Activated naive CD8-positive, alpha-beta T cell treated with anti-CD3 and anti-CD28 coated beads, Interleukin-2, amount 10 ng/mL, durations not matched to agents 7 days and 5 days (primary cell): ENCODE results near the gene ITPRID1. TPM values are rescaled to one million over a fixed set of nuclear protein-coding genes. Genes with fewer than 3 reads are reported as not detected.

Experiments used
- ATAC-seq: fragments of 150-1000 bp; cut with Tn5 transposase; one replicate; pipeline ENCODE4 v1.10.0; 2021; ENCODE audit warnings: low read depth, moderate library complexity
- POLR2A ChIA-PET: fragments of 350-600 bp; sonication (Branson Sonifier 250); formaldehyde crosslinking; loops from one replicate; lab custom pipeline; 2021; ENCODE audit warnings: antibody characterized with exemption; lab: Charles Lee
- DNase-seq: peaks from one replicate; pipeline ENCODE4 v3.0.0; 2021
- H3K27ac Mint-ChIP-seq: one replicate; pipeline ENCODE4 v1.8.0; 2022; ENCODE audit warnings: mild to moderate bottlenecking, mixed read lengths
- H3K27me3 Mint-ChIP-seq: one replicate; pipeline ENCODE4 v1.8.0; 2022; ENCODE audit warnings: mild to moderate bottlenecking, moderate library complexity, mixed read lengths
- H3K36me3 Mint-ChIP-seq: one replicate; pipeline ENCODE4 v1.8.0; 2021; ENCODE audit warnings: mild to moderate bottlenecking, mixed read lengths
- H3K4me1 Mint-ChIP-seq: one replicate; pipeline ENCODE4 v1.8.0; 2021; ENCODE audit warnings: mixed read lengths
- H3K4me3 Mint-ChIP-seq: one replicate; pipeline ENCODE4 v1.8.0; 2022; ENCODE audit warnings: mild to moderate bottlenecking, moderate library complexity, mixed read lengths
- H3K9me3 Mint-ChIP-seq: one replicate; pipeline ENCODE4 v1.8.0; 2021; ENCODE audit warnings: mixed read lengths
- total RNA-seq, 2 experiments: library from RNA; stranded (reverse); gene quantifications; one replicate each; pipeline ENCODE4 v1.2.3, GENCODE V29; 2021

Gene ITPRID1
- total RNA-seq, 2 experiments from 2014 or later, result not detected

DNA sequence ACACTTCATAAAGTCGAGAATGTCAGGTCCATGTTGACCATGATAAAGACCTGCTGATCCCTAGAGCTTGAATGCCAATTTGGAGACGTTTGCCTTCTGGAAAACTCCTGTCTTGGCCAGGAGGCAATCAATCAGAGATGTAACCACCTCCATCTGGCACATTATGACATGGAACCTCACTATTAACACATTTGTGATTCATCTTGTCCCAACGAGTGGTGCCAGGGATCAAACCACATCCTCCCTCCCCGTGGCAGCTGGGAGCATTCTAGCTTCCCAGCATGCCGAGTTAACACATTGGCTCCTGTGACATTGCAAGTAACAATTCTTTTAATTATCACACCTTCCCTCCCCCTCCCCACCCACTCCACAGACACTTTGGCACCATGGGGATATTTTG lies 89.2 kb downstream of the ITPRID1 start:
- H3K27ac Mint-ChIP-seq, result no peak overlapping the region

DNA sequence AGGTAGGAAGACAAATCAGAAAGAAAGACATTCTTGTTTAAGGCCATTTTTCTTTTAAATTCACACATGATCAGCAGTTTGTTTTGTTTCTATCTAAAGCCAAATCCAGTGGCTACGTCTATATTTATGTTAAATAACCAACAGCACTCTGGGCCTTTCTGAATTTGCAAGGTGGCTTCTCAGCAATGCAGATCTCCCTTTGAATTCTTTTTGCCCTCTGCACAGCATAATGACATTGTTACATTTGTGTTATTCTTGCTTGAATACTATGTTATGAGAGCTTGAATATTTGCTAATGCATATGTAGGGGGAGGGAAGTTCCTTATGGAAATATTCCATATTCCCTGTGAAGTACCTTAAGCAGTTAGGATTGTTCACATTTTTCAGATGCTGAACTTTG lies 99.7 kb downstream of the ITPRID1 start:
- H3K36me3 Mint-ChIP-seq, result no peaks in the 10 kb centered on the region
- no peaks in the 10 kb centered on the region for H3K9me3 Mint-ChIP-seq
- no peaks in the 10 kb centered on the region for H3K4me1 Mint-ChIP-seq
- H3K27ac Mint-ChIP-seq, result no peak overlapping the region
- POLR2A ChIA-PET, result no interaction called here
- no peak for ATAC-seq
- no peaks in the 10 kb centered on the region for H3K27me3 Mint-ChIP-seq
- H3K4me3 Mint-ChIP-seq, result no peak overlapping the region
- no peak for DNase-seq

More for the DNA sequence above, 89.2 kb downstream of the ITPRID1 start:
- no peaks in the 10 kb centered on the region for H3K27me3 Mint-ChIP-seq
- DNase-seq (no peak), ATAC-seq (no peak)
- no peaks in the 10 kb centered on the region for H3K4me1 Mint-ChIP-seq
- no peak overlapping the region for H3K4me3 Mint-ChIP-seq
- POLR2A ChIA-PET, result no interaction called here
- H3K9me3 Mint-ChIP-seq, result no peaks in the 10 kb centered on the region
- no peaks in the 10 kb centered on the region for H3K36me3 Mint-ChIP-seq

DNA sequence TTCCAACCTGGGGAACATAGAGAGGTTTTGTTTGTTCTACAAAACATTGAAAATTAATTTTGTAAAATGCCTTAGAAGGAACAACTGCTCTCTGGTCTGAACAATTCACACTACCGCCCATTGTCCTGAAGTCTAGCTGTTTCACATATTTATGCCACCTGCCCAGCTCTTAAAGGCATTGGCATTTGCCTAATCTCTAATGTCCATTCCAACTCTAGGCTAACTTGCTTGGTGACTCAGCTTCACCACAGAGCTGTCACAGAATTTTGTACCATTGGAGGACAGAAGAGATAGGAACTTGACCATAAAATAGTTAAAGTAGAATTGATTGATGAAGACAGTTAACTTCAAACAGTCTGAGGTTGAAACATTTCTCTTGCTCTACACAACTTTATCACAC lies 119.6 kb downstream of the ITPRID1 start:
- Mint-ChIP-seq H3K4me1 (no peaks in the 10 kb centered on the region), H3K27ac (no peak overlapping the region), H3K9me3 (no peaks in the 10 kb centered on the region)

DNA sequence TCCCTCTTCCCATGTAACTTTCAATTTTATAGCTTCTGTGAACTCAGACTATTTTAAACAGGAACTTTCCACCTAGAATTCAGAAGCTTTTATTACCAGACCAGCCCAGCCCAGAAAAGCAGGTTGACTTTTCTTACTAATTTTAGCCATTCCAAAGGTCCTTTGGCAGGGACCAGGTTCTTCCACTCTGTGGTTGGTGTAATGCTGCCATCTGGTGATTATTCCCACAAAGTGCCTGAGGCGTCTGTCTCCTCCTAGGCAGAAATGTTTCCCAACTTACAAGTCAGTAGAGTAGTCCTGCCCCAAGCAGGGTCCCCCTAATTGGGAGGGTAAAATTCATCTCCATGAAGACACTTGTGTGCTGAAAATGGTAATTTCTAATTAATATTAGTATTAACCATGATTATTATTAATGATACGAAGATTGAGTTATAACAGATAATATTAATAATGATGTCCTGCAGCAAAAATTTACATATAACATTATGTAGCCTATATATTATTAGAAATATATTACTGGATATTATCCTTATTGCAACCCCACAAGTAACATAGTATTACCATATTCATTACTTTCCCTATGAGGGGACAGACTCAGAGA lies 120.1 kb downstream of the ITPRID1 start:
- ATAC-seq, result no peak

More for the DNA sequence above, 119.6 kb downstream of the ITPRID1 start:
- no peak for ATAC-seq
- POLR2A ChIA-PET, result no interaction called here
- Mint-ChIP-seq H3K27me3 (no peaks in the 10 kb centered on the region), H3K36me3 (no peaks in the 10 kb centered on the region), H3K4me3 (no peak overlapping the region)
- DNase-seq, result no peak

DNA sequence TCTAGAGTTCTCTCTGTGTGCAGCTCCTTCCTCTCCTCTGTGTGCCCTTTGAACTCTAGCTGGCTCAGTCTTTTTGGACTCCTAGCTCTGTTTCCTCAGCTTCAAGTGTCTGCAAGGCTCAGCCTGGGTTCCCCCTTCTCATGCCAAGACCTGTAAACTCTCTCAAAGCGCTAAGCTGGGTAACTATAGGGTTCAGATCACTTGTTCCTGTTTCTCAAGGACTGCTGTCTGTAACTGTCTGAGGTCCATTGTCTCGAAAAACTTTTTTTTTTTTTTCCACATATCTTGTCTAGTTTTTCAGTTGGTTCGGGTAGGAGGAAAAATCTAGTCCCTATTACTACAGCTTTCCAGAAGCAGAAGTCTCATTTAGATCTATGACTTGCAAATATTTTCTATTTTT lies 126.5 kb downstream of the ITPRID1 start:
- ATAC-seq, result no peak
- Mint-ChIP-seq H3K36me3 (no peaks in the 10 kb centered on the region), H3K27ac (no peak overlapping the region), H3K4me3 (no peak overlapping the region), H3K9me3 (no peaks in the 10 kb centered on the region), H3K4me1 (no peaks in the 10 kb centered on the region), H3K27me3 (no peaks in the 10 kb centered on the region)
- DNase-seq, result no peak
- POLR2A ChIA-PET, result no interaction called here

More for the DNA sequence above, 120.1 kb downstream of the ITPRID1 start:
- Mint-ChIP-seq H3K9me3 (no peaks in the 10 kb centered on the region), H3K36me3 (no peaks in the 10 kb centered on the region), H3K4me3 (no peak overlapping the region), H3K27ac (no peak overlapping the region), H3K27me3 (no peaks in the 10 kb centered on the region), H3K4me1 (no peaks in the 10 kb centered on the region)
- DNase-seq, result no peak
- POLR2A ChIA-PET, result no interaction called here

DNA sequence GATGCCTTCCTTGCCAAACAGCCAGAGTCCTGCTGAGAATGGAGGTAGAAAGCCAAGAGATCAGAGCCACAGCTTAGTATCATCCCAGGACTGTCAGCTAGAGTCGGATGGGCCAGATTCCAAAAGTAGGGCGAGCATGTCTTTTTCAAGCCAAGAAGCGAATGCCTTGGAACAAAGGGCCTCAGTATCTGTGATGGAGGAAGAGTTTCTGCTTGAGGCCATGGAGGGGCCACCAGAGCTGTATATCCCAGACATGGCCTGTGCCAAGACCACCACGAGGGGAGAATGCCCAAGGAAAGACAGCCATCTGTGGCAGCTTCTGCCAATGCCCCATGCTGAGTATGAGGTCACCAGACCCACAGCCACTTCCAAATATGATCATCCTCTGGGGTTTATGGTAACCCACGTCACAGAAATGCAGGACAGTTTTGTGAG lies 128.8 kb downstream of the ITPRID1 start:
- Mint-ChIP-seq H3K4me1 (no peaks in the 10 kb centered on the region), H3K4me3 (no peak overlapping the region), H3K9me3 (no peaks in the 10 kb centered on the region), H3K27me3 (no peaks in the 10 kb centered on the region), H3K36me3 (no peaks in the 10 kb centered on the region), H3K27ac (no peak overlapping the region)
- POLR2A ChIA-PET, result no interaction called here
- DNase-seq, result no peak
- no peak for ATAC-seq

DNA sequence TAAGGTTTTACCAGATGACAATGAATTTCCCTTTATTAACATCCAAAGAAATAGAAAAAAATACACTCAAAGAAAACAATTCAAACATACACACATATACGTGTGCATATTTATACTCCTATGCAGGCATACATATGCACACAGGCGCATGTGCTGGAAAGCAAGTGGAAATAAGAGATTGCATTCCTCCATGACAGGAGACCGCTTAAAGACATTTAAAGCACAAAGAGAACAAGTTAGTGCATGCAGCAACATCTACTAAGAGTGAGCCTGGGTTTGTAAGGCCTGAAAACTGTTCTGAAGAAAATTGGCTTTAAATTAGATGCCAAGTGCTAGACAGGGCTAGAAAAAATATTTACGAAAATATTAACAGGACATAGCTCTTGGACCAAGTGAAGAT lies 133.1 kb downstream of the ITPRID1 start:
- Mint-ChIP-seq H3K27ac (no peak overlapping the region), H3K27me3 (no peaks in the 10 kb centered on the region), H3K9me3 (no peaks in the 10 kb centered on the region), H3K4me1 (no peaks in the 10 kb centered on the region), H3K4me3 (no peak overlapping the region), H3K36me3 (no peaks in the 10 kb centered on the region)
- DNase-seq (no peak), ATAC-seq (no peak)
- POLR2A ChIA-PET, result no interaction called here

DNA sequence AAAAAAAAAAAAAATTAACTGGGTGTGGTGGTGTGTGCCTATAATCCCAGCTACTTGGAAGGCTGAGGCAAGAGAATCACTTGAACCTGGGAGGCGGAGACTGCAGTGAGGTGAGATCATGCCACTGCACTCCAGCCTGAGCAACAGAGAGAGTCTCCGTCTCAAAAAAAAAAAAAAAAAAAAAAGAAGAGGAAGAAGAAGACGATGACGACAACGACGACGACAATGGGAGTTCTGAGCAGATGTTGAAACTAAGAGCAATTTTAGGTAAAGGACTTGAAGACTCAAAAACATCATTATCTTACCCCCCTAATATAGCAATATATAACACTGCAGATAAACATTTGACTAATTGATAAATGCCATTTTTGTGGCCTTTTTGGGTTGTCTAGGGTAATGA lies 133.6 kb downstream of the ITPRID1 start:
- no peak overlapping the region for H3K4me3 Mint-ChIP-seq
- POLR2A ChIA-PET, result no interaction called here
- no peak overlapping the region for H3K27ac Mint-ChIP-seq
- ATAC-seq (no peak), DNase-seq (no peak)
- H3K27me3 Mint-ChIP-seq, result no peaks in the 10 kb centered on the region
- no peaks in the 10 kb centered on the region for H3K4me1 Mint-ChIP-seq
- no peaks in the 10 kb centered on the region for H3K9me3 Mint-ChIP-seq
- H3K36me3 Mint-ChIP-seq, result no peaks in the 10 kb centered on the region

DNA sequence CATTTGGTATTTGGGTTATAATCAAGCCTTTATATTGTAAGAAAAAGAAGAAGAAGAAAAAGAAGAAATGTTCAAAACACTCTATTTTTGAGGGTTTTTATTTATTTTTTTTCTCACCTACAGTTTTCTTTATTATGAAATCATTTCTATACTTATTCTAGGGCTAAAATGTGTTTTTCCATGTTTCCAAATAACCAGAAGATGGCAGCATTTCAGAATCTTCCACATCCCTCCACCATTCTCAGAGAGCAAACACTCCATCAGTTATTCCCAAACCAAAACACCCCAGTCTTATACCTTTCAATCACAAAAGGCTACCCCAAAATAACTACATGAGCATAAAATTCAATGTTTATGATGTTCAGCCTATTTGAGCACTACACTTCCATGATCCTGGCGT lies 134.4 kb downstream of the ITPRID1 start:
- Mint-ChIP-seq H3K36me3 (no peaks in the 10 kb centered on the region), H3K4me3 (no peak overlapping the region), H3K4me1 (no peaks in the 10 kb centered on the region), H3K27me3 (no peaks in the 10 kb centered on the region), H3K27ac (no peak overlapping the region), H3K9me3 (no peaks in the 10 kb centered on the region)
- no peak for DNase-seq
- POLR2A ChIA-PET, result no interaction called here
- no peak for ATAC-seq

DNA sequence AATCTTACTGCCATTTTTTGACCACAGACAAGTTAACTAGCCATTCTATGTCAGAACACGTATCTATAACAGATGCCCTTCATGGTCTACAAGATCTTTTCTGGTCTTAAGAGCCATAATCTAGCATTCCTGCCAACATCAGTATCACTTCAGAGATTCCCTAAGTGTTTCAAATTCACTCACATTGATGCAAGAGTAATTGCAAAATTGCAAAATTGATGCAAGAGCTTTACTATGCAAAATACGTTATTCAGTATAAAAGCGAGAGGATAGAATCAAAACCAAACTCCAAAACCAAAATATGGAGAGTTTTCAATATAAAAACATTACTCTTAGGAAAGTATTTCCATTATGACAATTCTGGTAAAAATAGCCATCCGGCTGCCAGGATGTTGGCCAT lies 135.0 kb downstream of the ITPRID1 start:
- Mint-ChIP-seq H3K27me3 (no peaks in the 10 kb centered on the region), H3K9me3 (no peaks in the 10 kb centered on the region), H3K27ac (no peak overlapping the region), H3K4me1 (no peaks in the 10 kb centered on the region), H3K36me3 (no peaks in the 10 kb centered on the region), H3K4me3 (no peak overlapping the region)
- ATAC-seq, result no peak
- POLR2A ChIA-PET, result no interaction called here
- DNase-seq, result no peak

DNA sequence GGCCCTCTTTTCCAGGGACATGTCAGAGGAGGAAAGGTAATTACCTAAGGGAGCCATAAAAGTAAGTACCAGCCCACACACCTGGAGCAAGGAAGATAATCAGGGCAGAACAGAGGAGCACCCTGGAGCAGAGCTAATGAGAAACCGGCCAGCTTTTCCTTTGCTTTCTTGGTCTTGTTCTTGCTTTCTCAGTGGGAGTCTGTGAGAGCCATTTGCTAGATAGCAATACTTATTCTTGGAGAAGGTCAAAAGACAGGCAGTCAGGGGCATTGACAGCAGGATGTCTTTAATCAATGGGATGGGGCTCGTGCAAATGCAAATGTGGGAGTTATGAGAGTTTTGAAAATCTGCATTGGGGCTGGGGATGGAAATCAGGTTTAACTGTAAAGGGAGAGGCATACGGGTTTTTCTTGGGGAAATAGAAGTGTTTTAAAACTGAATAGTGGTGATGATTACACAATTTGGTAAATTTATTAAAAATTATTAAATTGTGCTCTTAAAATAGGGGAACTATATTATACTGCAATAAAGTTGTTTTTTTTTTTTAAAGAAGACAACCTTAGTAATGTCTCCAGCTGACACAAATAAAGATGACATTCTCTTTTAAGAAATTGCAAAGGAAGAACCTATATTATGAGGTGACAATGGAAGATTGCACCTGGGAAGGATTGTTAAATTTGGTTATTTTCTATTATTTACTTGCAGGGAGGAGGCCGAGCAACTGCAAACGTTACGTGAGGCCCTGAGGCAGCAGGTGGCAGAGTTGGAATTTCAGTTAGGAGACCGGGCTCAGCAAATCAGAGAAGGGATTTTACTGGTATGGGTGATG lies 137.6 kb downstream of the ITPRID1 start:
- Mint-ChIP-seq H3K4me3 (no peak overlapping the region), H3K27ac (no peak overlapping the region), H3K27me3 (no peaks in the 10 kb centered on the region), H3K9me3 (no peaks in the 10 kb centered on the region), H3K36me3 (no peaks in the 10 kb centered on the region), H3K4me1 (no peaks in the 10 kb centered on the region)
- ATAC-seq (no peak), DNase-seq (no peak)
- POLR2A ChIA-PET, result no interaction called here

DNA sequence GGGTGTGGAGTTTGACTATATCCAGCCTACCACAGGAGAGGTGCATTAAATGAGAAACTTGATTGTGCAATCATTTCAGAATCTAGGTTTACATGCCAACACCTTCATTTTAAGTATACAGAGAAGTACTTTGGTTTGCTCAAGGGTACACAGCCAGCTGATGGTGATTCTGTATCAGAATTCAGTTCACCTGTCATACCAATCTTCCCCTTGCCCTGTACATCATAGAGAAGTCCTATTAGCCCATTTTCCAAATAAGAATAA lies 138.1 kb downstream of the ITPRID1 start:
- Mint-ChIP-seq H3K9me3 (no peaks in the 10 kb centered on the region), H3K4me3 (no peak overlapping the region), H3K36me3 (no peaks in the 10 kb centered on the region), H3K4me1 (no peaks in the 10 kb centered on the region), H3K27me3 (no peaks in the 10 kb centered on the region), H3K27ac (no peak overlapping the region)
- no peak for ATAC-seq
- POLR2A ChIA-PET, result no interaction called here
- DNase-seq, result no peak

DNA sequence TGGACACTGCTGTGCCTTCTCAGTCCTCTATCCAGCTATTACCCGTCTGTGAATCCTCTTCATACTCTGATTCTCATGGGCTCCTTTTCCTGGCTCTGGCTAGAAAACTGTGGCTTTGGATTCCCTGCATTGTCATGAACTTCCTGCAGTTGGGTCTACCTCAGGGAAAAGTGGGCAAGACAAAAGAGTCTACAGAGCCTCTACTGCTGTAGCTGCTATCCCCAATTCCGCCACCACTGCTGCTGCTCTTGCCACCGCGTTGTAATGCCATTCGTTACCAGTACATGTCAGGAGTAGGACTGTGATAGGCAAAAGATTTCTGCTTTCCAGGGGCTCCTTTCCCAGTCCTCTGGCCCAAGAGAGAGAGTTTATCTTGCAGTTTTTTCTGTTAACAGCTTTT lies 149.2 kb downstream of the ITPRID1 start:
- DNase-seq, result no peak
- no peak overlapping the region for H3K27ac Mint-ChIP-seq
- POLR2A ChIA-PET, result no interaction called here
- H3K4me3 Mint-ChIP-seq, result no peak overlapping the region
- H3K27me3 Mint-ChIP-seq, result no peaks in the 10 kb centered on the region
- no peak for ATAC-seq
- no peaks in the 10 kb centered on the region for H3K36me3 Mint-ChIP-seq
- H3K9me3 Mint-ChIP-seq, result peaks cover 3% of the 10 kb centered on the region
- no peaks in the 10 kb centered on the region for H3K4me1 Mint-ChIP-seq

DNA sequence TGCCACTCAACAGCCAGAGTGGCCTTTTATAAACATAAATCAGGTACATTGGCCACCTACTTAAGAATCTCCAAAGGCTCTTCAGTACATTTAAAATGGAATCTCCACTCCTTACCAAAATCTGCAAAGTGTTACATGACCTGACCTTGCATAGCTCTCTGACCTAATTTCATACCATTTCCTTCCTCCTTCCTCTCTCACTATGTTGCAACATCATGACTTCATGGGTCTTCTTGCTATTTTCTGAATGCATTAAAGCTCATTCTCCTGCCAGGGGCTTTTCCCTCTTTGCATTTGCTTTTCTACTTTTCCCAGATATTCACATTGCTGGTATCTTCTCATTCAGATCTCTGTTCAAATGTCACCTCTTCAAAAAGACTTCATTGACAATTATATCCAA lies 151.0 kb downstream of the ITPRID1 start:
- H3K36me3 Mint-ChIP-seq, result no peaks in the 10 kb centered on the region
- H3K4me1 Mint-ChIP-seq, result no peaks in the 10 kb centered on the region
- H3K27me3 Mint-ChIP-seq, result no peaks in the 10 kb centered on the region
- no peak for ATAC-seq
- no peak overlapping the region for H3K4me3 Mint-ChIP-seq
- H3K27ac Mint-ChIP-seq, result no peak overlapping the region
- H3K9me3 Mint-ChIP-seq, result peaks cover 3% of the 10 kb centered on the region
- DNase-seq, result no peak
- POLR2A ChIA-PET, result no interaction called here
